ENCODE measurements around the gene ADGRA3. TPM values are rescaled to one million over a fixed set of nuclear protein-coding genes. Genes with fewer than 3 reads are reported as not detected.
A peak's percentile ranks its signal among the peaks of the same experiment; 100 is the strongest.

ADGRA3 gene
- polyA plus RNA-seq, 4 donors, result 10.8 to 52.3 (median 11.9) TPM

GRCh38 chr4:22522706-22523501, 7.0 kb upstream of the ADGRA3 start:
- no peak for DNase-seq
- H3K9me3 ChIP-seq (ENCODE audit: control insufficient read depth in 2 of 2, insufficient read depth in 1 of 2, low read depth in 1 of 2, low read length in 1 of 2), result peaks cover 0 to 3% of the 10 kb centered on the region in 2 donors
- H3K4me1 ChIP-seq (ENCODE audit: control insufficient read depth in 3 of 3, insufficient read depth in 2 of 3, low read depth in 1 of 3, low read length in 2 of 3), result no peaks in the 10 kb centered on the region
- FAIRE-seq, result no peak
- H3K4me3 ChIP-seq (ENCODE audit: low read depth in 1 of 3, low read length in 3 of 3), result no peak overlapping the region
- 81 to 93% (median 89%) methylated on average over 9 of the region's 9 CpGs for WGBS, 3 donors
- no peak overlapping the region for H3K27ac ChIP-seq (ENCODE audit: low read depth in 1 of 3, low read length in 2 of 3)
- no peaks in the 10 kb centered on the region for H3K36me3 ChIP-seq (ENCODE audit: control insufficient read depth in 3 of 3, insufficient read depth in 2 of 3, low read depth in 1 of 3, low read length in 3 of 3)
- no peaks in the 10 kb centered on the region for H3K27me3 ChIP-seq (ENCODE audit: control insufficient read depth in 3 of 3, insufficient read depth in 3 of 3, low read length in 3 of 3)

- WGBS, 3 donors, result 68 to 90% (median 82%) methylated on average over 2 of the region's 2 CpGs
These were observed 6.3 kb upstream of the ADGRA3 start for GRCh38 chr4:22522206-22522605.

GRCh38 chr4:22521240-22521639, 5.4 kb upstream of the ADGRA3 start:
- no peaks in the 10 kb centered on the region for H3K27me3 ChIP-seq (ENCODE audit: control insufficient read depth in 3 of 3, insufficient read depth in 3 of 3, low read length in 3 of 3)
- DNase-seq, result no peak
- H3K27ac ChIP-seq (ENCODE audit: low read depth in 1 of 3, low read length in 2 of 3), result no peak overlapping the region
- no peaks in the 10 kb centered on the region for H3K36me3 ChIP-seq (ENCODE audit: control insufficient read depth in 3 of 3, insufficient read depth in 2 of 3, low read depth in 1 of 3, low read length in 3 of 3)
- H3K9me3 ChIP-seq (ENCODE audit: control insufficient read depth in 2 of 2, insufficient read depth in 1 of 2, low read depth in 1 of 2, low read length in 1 of 2), result peaks cover 0 to 3% of the 10 kb centered on the region in 2 donors
- no peak for FAIRE-seq
- no peak overlapping the region for H3K4me3 ChIP-seq (ENCODE audit: low read depth in 1 of 3, low read length in 3 of 3)
- no peaks in the 10 kb centered on the region for H3K4me1 ChIP-seq (ENCODE audit: control insufficient read depth in 3 of 3, insufficient read depth in 2 of 3, low read depth in 1 of 3, low read length in 2 of 3)

More at GRCh38 chr4:22522206-22522605, 6.3 kb upstream of the ADGRA3 start:
- Histone ChIP-seq H3K4me1 (ENCODE audit: control insufficient read depth in 3 of 3, insufficient read depth in 2 of 3, low read depth in 1 of 3, low read length in 2 of 3) (no peaks in the 10 kb centered on the region), H3K27ac (ENCODE audit: low read depth in 1 of 3, low read length in 2 of 3) (no peak overlapping the region), H3K9me3 (ENCODE audit: control insufficient read depth in 2 of 2, insufficient read depth in 1 of 2, low read depth in 1 of 2, low read length in 1 of 2) (peaks cover 0 to 3% of the 10 kb centered on the region in 2 donors), H3K27me3 (ENCODE audit: control insufficient read depth in 3 of 3, insufficient read depth in 3 of 3, low read length in 3 of 3) (no peaks in the 10 kb centered on the region), H3K36me3 (ENCODE audit: control insufficient read depth in 3 of 3, insufficient read depth in 2 of 3, low read depth in 1 of 3, low read length in 3 of 3) (no peaks in the 10 kb centered on the region), H3K4me3 (ENCODE audit: low read depth in 1 of 3, low read length in 3 of 3) (no peak overlapping the region)
- DNase-seq (no peak), FAIRE-seq (no peak)

GRCh38 chr4:22515145-22515887, 550 bp downstream of the ADGRA3 start:
- H3K4me1 ChIP-seq (ENCODE audit: control insufficient read depth in 3 of 3, insufficient read depth in 2 of 3, low read depth in 1 of 3, low read length in 2 of 3), result peaks cover 0 to 5% (median 0%) of the 10 kb centered on the region in 3 donors
- H3K27me3 ChIP-seq (ENCODE audit: control insufficient read depth in 3 of 3, insufficient read depth in 3 of 3, low read length in 3 of 3), result no peaks in the 10 kb centered on the region
- DNase-seq (peak; percentile 83 to 91), FAIRE-seq (no peak)
- H3K4me3 ChIP-seq (ENCODE audit: low read depth in 1 of 3, low read length in 3 of 3), result peak overlapping the region; percentile 53 to 82 (median 69)
- H3K27ac ChIP-seq (ENCODE audit: low read depth in 1 of 3, low read length in 2 of 3), result peak overlapping the region; percentile 66 to 74 (median 73)
- H3K9me3 ChIP-seq (ENCODE audit: control insufficient read depth in 2 of 2, insufficient read depth in 1 of 2, low read depth in 1 of 2, low read length in 1 of 2), result peaks cover 0 to 3% of the 10 kb centered on the region in 2 donors
- no peaks in the 10 kb centered on the region for H3K36me3 ChIP-seq (ENCODE audit: control insufficient read depth in 3 of 3, insufficient read depth in 2 of 3, low read depth in 1 of 3, low read length in 3 of 3)
- 0 to 1% (median 0%) methylated on average over 40 to 80 of the region's 80 CpGs for WGBS, 3 donors

- peaks cover 0 to 3% of the 10 kb centered on the region in 2 donors for H3K9me3 ChIP-seq (ENCODE audit: control insufficient read depth in 2 of 2, insufficient read depth in 1 of 2, low read depth in 1 of 2, low read length in 1 of 2)
- no peaks in the 10 kb centered on the region for H3K27me3 ChIP-seq (ENCODE audit: control insufficient read depth in 3 of 3, insufficient read depth in 3 of 3, low read length in 3 of 3)
- WGBS, 3 donors, result 5 to 7% (median 5%) methylated on average over 8 of the region's 8 CpGs
- peaks cover 0 to 5% (median 0%) of the 10 kb centered on the region in 3 donors for H3K4me1 ChIP-seq (ENCODE audit: control insufficient read depth in 3 of 3, insufficient read depth in 2 of 3, low read depth in 1 of 3, low read length in 2 of 3)
- H3K27ac ChIP-seq (ENCODE audit: low read depth in 1 of 3, low read length in 2 of 3), result peak overlapping the region in 1 of 3 donors; percentile 74
- FAIRE-seq (no peak), DNase-seq (no peak)
- H3K4me3 ChIP-seq (ENCODE audit: low read depth in 1 of 3, low read length in 3 of 3), result peak overlapping the region; percentile 12 to 82 (median 69)
- no peaks in the 10 kb centered on the region for H3K36me3 ChIP-seq (ENCODE audit: control insufficient read depth in 3 of 3, insufficient read depth in 2 of 3, low read depth in 1 of 3, low read length in 3 of 3)
These were observed 1.4 kb downstream of the ADGRA3 start for GRCh38 chr4:22514481-22514880.

- Histone ChIP-seq H3K27ac (ENCODE audit: low read depth in 1 of 3, low read length in 2 of 3) (no peak overlapping the region), H3K27me3 (ENCODE audit: control insufficient read depth in 3 of 3, insufficient read depth in 3 of 3, low read length in 3 of 3) (no peaks in the 10 kb centered on the region), H3K9me3 (ENCODE audit: control insufficient read depth in 2 of 2, insufficient read depth in 1 of 2, low read depth in 1 of 2, low read length in 1 of 2) (no peaks in the 10 kb centered on the region), H3K4me3 (ENCODE audit: low read depth in 1 of 3, low read length in 3 of 3) (no peak overlapping the region), H3K36me3 (ENCODE audit: control insufficient read depth in 3 of 3, insufficient read depth in 2 of 3, low read depth in 1 of 3, low read length in 3 of 3) (no peaks in the 10 kb centered on the region), H3K4me1 (ENCODE audit: control insufficient read depth in 3 of 3, insufficient read depth in 2 of 3, low read depth in 1 of 3, low read length in 2 of 3) (peaks cover 0 to 5% (median 0%) of the 10 kb centered on the region in 3 donors)
- no peak for DNase-seq
- no peak for FAIRE-seq
- WGBS, 3 donors, result 36 to 53% (median 44%) methylated on average over 6 of the region's 6 CpGs
These were observed 1.9 kb downstream of the ADGRA3 start for GRCh38 chr4:22514001-22514400.

- Histone ChIP-seq H3K27ac (ENCODE audit: low read depth in 1 of 3, low read length in 2 of 3) (no peak overlapping the region), H3K27me3 (ENCODE audit: control insufficient read depth in 3 of 3, insufficient read depth in 3 of 3, low read length in 3 of 3) (no peaks in the 10 kb centered on the region), H3K36me3 (ENCODE audit: control insufficient read depth in 3 of 3, insufficient read depth in 2 of 3, low read depth in 1 of 3, low read length in 3 of 3) (no peaks in the 10 kb centered on the region), H3K9me3 (ENCODE audit: control insufficient read depth in 2 of 2, insufficient read depth in 1 of 2, low read depth in 1 of 2, low read length in 1 of 2) (no peaks in the 10 kb centered on the region), H3K4me1 (ENCODE audit: control insufficient read depth in 3 of 3, insufficient read depth in 2 of 3, low read depth in 1 of 3, low read length in 2 of 3) (peaks cover 0 to 9% (median 0%) of the 10 kb centered on the region in 3 donors), H3K4me3 (ENCODE audit: low read depth in 1 of 3, low read length in 3 of 3) (no peak overlapping the region)
- no peak for DNase-seq
- no peak for FAIRE-seq
- 80 to 87% (median 86%) methylated on average over 2 of the region's 2 CpGs for WGBS, 3 donors
These were observed 3.6 kb downstream of the ADGRA3 start for GRCh38 chr4:22512306-22512705.

- no peak for DNase-seq
- H3K4me1 ChIP-seq (ENCODE audit: control insufficient read depth in 3 of 3, insufficient read depth in 2 of 3, low read depth in 1 of 3, low read length in 2 of 3), result peaks cover 2 to 9% (median 2%) of the 10 kb centered on the region in 3 donors
- H3K36me3 ChIP-seq (ENCODE audit: control insufficient read depth in 3 of 3, insufficient read depth in 2 of 3, low read depth in 1 of 3, low read length in 3 of 3), result no peaks in the 10 kb centered on the region
- no peak overlapping the region for H3K4me3 ChIP-seq (ENCODE audit: low read depth in 1 of 3, low read length in 3 of 3)
- 5 to 60% (median 23%) methylated on average over 1 of the region's 1 CpG for WGBS, 3 donors
- no peak for FAIRE-seq
- H3K27me3 ChIP-seq (ENCODE audit: control insufficient read depth in 3 of 3, insufficient read depth in 3 of 3, low read length in 3 of 3), result no peaks in the 10 kb centered on the region
- H3K9me3 ChIP-seq (ENCODE audit: control insufficient read depth in 2 of 2, insufficient read depth in 1 of 2, low read depth in 1 of 2, low read length in 1 of 2), result no peaks in the 10 kb centered on the region
- no peak overlapping the region for H3K27ac ChIP-seq (ENCODE audit: low read depth in 1 of 3, low read length in 2 of 3)
These were observed 5.1 kb downstream of the ADGRA3 start for GRCh38 chr4:22510750-22511149.

All from small intestine (tissue), 7 donors.